ENCODE measurements around the gene RTP3. TPM values are rescaled to one million over a fixed set of nuclear protein-coding genes. Genes with fewer than 3 reads are reported as not detected.
"Not testable (repeated sequence)": the region's sequence is repeated elsewhere in the genome, so short reads cannot be mapped to it uniquely, and the experiment has no call there.

Gene RTP3
- total RNA-seq, 3 donors from 2014 or later (not counting 1 experiment from before 2014, with no cell fraction given): not detected

DNA sequence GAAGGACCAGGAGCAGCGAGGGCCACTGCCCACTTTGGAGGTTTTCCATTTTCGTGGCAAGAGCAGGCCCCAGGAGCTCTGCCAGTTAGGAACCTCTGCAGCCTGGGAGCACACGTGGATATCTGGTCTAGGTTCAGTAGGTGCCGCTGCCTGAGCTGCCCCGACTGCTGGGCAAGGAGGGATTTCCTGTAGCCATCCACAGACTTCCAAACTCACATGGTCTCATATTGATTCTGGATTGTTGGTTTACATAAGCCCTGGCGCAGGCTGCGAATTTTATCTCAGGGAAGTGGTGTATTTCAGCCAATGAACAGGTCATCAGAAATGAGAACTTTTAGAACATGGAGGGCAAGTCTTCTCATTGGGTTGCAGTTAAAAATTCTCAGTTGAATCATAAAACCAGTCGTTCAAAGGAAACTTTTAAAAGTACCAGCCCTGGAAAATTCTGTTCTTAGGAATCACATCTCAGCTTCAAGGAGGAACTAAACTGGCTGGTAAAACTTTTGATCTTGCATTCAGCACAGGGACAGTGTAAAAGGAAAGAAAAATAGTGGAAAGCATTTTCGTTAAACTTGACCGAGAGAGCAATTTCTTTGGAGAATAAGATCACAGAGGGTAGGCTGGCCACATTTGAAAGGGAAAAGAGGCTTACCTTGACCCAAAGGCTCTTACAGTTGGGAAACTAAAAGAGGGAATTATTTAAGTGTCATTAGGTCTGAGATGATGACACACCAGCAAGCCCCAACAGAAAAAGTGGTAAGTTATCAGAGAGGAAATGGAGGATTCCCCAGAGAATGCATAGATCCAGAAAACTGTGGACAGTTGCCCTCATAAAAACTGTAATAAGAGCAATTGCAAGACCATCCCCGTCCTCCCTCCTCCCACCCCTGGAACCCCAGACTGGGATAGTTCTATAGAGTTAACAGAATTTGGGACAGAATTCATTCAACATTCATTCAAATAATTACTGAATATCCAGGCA lies 6.4 kb upstream of the RTP3 start:
- Histone ChIP-seq H3K4me3 (ENCODE audit: low read length) (no peak overlapping the region), H3K27ac (ENCODE audit: low read length) (no peak overlapping the region), H3K4me1 (ENCODE audit: control insufficient read depth, insufficient read depth, low read length) (peaks cover 13% of the 10 kb centered on the region), H3K9me3 (ENCODE audit: control insufficient read depth, insufficient read depth, low read length) (no peaks in the 10 kb centered on the region), H3K36me3 (ENCODE audit: control insufficient read depth, insufficient read depth, low read length) (no peaks in the 10 kb centered on the region), H3K27me3 (ENCODE audit: control insufficient read depth, insufficient read depth, low read length) (no peaks in the 10 kb centered on the region)
- Mint-ChIP-seq H3K27me3 (ENCODE audit: low read depth in 2 of 2) (peaks cover 0 to 5% of the 10 kb centered on the region in 2 donors), H3K27ac (no peak overlapping the region), H3K36me3 (no peaks in the 10 kb centered on the region), H3K9me3 (no peaks in the 10 kb centered on the region), H3K4me1 (peaks cover 8 to 10% of the 10 kb centered on the region in 2 donors), H3K4me3 (no peak overlapping the region)
- intact Hi-C loops (cut with micrococcal nuclease): no loop called here
- no peak for ATAC-seq
- DNase-seq: no peak
- WGBS (ENCODE audit: insufficient coverage): 84% methylated on average over 10 of the region's 11 CpGs
- TF ChIP-seq, protein P1, sequence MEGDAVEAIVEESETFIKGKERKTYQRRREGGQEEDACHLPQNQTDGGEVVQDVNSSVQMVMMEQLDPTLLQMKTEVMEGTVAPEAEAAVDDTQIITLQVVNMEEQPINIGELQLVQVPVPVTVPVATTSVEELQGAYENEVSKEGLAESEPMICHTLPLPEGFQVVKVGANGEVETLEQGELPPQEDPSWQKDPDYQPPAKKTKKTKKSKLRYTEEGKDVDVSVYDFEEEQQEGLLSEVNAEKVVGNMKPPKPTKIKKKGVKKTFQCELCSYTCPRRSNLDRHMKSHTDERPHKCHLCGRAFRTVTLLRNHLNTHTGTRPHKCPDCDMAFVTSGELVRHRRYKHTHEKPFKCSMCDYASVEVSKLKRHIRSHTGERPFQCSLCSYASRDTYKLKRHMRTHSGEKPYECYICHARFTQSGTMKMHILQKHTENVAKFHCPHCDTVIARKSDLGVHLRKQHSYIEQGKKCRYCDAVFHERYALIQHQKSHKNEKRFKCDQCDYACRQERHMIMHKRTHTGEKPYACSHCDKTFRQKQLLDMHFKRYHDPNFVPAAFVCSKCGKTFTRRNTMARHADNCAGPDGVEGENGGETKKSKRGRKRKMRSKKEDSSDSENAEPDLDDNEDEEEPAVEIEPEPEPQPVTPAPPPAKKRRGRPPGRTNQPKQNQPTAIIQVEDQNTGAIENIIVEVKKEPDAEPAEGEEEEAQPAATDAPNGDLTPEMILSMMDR (IDR thresholded peaks at IDR 0.05): no peak

DNA sequence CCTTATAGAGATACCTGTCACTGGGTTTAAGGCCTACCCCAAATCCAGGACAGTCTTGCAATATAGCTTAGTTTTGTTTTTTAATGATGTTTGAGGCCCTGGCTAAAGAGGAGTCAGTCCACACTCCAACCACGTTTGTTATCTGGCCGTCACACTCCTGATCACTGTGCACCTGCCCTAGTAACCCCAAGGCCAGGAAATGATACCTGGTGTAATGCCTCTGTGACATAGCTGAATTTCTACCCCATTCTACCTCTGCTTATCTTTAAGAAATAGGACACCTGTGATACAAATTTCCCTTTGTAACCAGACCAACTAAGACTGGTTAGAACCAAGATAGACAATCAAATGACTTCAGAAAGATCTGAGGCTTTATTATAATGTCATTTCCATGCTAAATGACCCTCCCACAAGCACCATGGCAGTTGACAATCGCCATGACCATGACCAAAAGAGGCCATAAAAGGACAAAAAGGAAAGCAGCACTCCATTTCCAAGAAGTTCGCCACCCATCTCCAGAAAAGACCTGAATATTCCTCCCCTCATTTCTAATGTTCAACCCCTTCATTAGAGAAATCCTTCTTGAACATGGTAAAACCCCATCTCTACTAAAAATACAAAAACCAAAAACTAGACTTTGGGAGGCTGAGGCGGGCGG lies 4.8 kb upstream of the RTP3 start:
- Mint-ChIP-seq H3K4me1 (peaks cover 8 to 10% of the 10 kb centered on the region in 2 donors), H3K27me3 (ENCODE audit: low read depth in 2 of 2) (peaks cover 0 to 4% of the 10 kb centered on the region in 2 donors), H3K36me3 (no peaks in the 10 kb centered on the region), H3K27ac (no peak overlapping the region), H3K4me3 (no peak overlapping the region), H3K9me3 (no peaks in the 10 kb centered on the region)
- Histone ChIP-seq H3K27me3 (ENCODE audit: control insufficient read depth, insufficient read depth, low read length) (no peaks in the 10 kb centered on the region), H3K9me3 (ENCODE audit: control insufficient read depth, insufficient read depth, low read length) (no peaks in the 10 kb centered on the region), H3K4me1 (ENCODE audit: control insufficient read depth, insufficient read depth, low read length) (peaks cover 13% of the 10 kb centered on the region), H3K27ac (ENCODE audit: low read length) (no peak overlapping the region), H3K36me3 (ENCODE audit: control insufficient read depth, insufficient read depth, low read length) (no peaks in the 10 kb centered on the region), H3K4me3 (ENCODE audit: low read length) (no peak overlapping the region)
- DNase-seq (no peak), ATAC-seq (no peak)
- intact Hi-C loops (cut with micrococcal nuclease): no loop called here
- TF ChIP-seq, protein P1 (IDR thresholded peaks at IDR 0.05): no peak
- WGBS (ENCODE audit: insufficient coverage): 78% methylated on average over 6 of the region's 6 CpGs

DNA sequence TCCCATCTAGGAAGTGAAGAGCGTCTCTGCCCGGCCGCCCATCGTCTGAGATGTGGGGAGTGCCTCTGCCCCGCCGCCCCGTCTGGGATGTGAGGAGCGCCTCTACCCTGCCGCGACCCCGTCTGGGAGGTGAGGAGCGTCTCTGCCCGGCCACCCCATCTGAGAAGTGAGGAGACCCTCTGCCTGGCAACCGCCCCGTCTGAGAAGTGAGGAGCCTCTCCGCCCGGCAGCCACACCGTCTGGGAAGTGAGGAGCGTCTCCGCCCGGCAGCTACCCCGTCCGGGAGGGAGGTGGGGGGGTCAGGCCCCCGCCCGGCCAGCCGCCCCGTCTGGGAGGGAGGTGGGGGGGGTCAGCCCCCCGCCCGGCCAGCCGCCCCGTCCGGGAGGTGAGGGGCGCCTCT lies 3.3 kb upstream of the RTP3 start:
- WGBS (ENCODE audit: insufficient coverage): over 99% methylated on average over 17 of the region's 33 CpGs
- H3K4me3 Mint-ChIP-seq; H3K27ac Mint-ChIP-seq; H3K4me1 ChIP-seq (ENCODE audit: control insufficient read depth, insufficient read depth, low read length); H3K9me3 ChIP-seq (ENCODE audit: control insufficient read depth, insufficient read depth, low read length); H3K27me3 Mint-ChIP-seq (ENCODE audit: low read depth in 2 of 2); H3K27me3 ChIP-seq (ENCODE audit: control insufficient read depth, insufficient read depth, low read length); H3K27ac ChIP-seq (ENCODE audit: low read length); H3K36me3 ChIP-seq (ENCODE audit: control insufficient read depth, insufficient read depth, low read length); ATAC-seq; H3K4me1 Mint-ChIP-seq; DNase-seq; H3K9me3 Mint-ChIP-seq; H3K36me3 Mint-ChIP-seq; H3K4me3 ChIP-seq (ENCODE audit: low read length); intact Hi-C loops (cut with micrococcal nuclease): not testable (repeated sequence)

DNA sequence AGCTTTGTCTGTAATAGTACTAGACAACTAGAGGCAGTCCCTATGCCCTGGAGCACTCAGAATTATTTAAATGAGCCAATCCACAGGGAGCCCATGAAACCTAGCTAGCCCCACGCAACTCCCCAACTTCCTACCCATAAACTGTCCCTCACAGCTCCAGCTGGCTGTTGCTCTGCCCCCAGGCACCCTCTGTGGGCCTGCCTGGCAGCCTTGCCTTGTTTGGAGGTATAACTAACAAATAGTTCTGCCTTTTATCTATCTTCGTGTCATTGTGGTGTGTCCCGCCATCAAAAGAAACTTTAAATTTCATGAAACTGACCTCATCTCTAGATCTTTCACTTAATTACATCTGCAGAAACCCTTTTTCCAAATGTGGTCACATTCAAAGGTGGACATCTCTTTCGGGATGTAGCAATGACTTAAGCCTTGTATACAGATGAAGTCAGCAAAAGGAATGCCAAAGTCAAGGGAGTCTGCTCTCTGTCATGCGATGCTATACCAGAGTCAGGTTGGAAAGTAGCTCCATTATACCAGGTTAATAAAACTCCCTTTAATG lies 1.8 kb upstream of the RTP3 start:
- intact Hi-C loops (cut with micrococcal nuclease): no loop called here
- no peaks in the 10 kb centered on the region for H3K27me3 ChIP-seq (ENCODE audit: control insufficient read depth, insufficient read depth, low read length)
- peaks cover 1% of the 10 kb centered on the region for H3K4me1 ChIP-seq (ENCODE audit: control insufficient read depth, insufficient read depth, low read length)
- TF ChIP-seq, protein P1 (IDR thresholded peaks at IDR 0.05): no peak
- H3K4me3 Mint-ChIP-seq: no peak overlapping the region
- H3K27ac Mint-ChIP-seq: no peak overlapping the region
- no peaks in the 10 kb centered on the region for H3K4me1 Mint-ChIP-seq
- WGBS (ENCODE audit: insufficient coverage): 89% methylated on average over 5 of the region's 5 CpGs
- no peak for ATAC-seq
- H3K36me3 ChIP-seq (ENCODE audit: control insufficient read depth, insufficient read depth, low read length): no peaks in the 10 kb centered on the region
- H3K9me3 ChIP-seq (ENCODE audit: control insufficient read depth, insufficient read depth, low read length): no peaks in the 10 kb centered on the region
- no peak overlapping the region for H3K27ac ChIP-seq (ENCODE audit: low read length)
- no peaks in the 10 kb centered on the region for H3K36me3 Mint-ChIP-seq
- no peak overlapping the region for H3K4me3 ChIP-seq (ENCODE audit: low read length)
- no peak for DNase-seq
- H3K27me3 Mint-ChIP-seq (ENCODE audit: low read depth in 2 of 2): peaks cover 0 to 3% of the 10 kb centered on the region in 2 donors
- no peaks in the 10 kb centered on the region for H3K9me3 Mint-ChIP-seq
